ENCODE results near the gene RO60.
"Not testable (repeated sequence)": the region's sequence is repeated elsewhere in the genome, so short reads cannot be mapped to it uniquely, and the experiment has no call there.

Gene RO60

DNA sequence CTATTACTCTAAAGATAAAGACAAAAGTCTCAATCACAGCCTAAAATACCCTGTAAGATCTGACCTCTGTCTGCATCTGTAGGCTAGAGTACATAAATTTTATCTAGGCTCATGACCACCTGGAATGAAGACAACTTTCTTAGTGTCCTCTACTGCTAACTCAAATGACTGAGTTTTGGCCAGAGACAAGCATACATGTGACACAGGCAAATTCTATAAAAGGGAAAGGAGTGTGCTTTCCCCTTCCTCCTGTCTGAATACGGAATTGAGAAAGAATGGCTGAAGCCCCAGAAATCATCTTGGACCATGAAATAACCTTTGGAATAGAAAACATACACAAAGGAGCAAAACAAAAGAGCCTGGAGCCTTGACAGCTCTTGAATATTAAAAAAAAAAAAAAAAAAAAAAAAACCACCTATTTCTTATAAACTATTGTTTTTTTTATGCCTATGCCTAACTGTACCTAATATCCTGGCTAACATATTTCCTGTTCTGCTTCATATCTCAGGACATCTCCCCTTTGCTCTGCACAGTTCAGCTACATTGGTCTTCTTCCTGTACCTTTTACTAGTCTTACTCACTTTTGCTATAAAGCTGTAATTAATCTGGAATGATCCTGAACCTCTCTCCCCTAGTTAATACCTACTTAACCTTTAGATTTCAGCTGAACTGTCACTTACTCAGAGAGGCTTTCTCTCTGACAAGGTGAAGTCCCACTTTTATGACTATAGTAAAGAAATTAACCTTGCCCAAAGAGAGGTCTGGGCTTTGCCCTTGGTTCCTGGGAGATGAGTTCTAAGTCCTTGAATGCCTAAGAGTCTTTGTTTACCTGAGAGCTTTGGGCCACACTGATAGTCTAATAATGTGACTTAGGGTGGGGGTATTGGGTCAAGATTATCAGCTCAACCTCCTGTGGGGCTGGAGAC lies 16.4 kb upstream of the RO60 start:
- Mint-ChIP-seq H3K27ac (peak overlapping the region; percentile 47), H3K36me3 (peaks cover 15% of the 10 kb centered on the region), H3K27me3 (no peaks in the 10 kb centered on the region), H3K9me3 (no peaks in the 10 kb centered on the region), H3K4me1 (peaks cover 31% of the 10 kb centered on the region), H3K4me3 (no peak overlapping the region)

DNA sequence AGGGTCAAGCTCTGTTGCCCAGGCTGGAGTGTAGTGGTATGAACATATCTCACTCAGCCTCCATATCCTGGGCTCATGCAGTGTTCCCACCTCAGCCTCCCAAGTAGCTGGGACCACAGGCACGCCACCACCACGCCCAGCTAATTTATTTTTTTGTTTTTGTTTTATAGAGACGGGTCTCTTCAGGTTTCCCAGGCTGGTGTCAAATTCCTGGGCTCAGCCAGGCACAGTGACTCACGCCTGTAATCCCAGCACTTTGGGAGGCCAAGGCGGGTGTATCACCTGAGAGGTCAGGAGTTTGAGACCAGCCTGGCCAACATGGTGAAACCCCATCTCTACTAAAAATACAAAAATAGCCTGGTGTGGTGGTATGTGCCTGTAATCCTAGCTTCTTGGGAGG lies 10.5 kb upstream of the RO60 start:
- H3K4me1 Mint-ChIP-seq = peaks cover 11% of the 10 kb centered on the region
- not testable (repeated sequence) for H3K36me3 Mint-ChIP-seq, H3K27ac Mint-ChIP-seq, H3K27me3 Mint-ChIP-seq, H3K4me3 Mint-ChIP-seq, H3K9me3 Mint-ChIP-seq

DNA sequence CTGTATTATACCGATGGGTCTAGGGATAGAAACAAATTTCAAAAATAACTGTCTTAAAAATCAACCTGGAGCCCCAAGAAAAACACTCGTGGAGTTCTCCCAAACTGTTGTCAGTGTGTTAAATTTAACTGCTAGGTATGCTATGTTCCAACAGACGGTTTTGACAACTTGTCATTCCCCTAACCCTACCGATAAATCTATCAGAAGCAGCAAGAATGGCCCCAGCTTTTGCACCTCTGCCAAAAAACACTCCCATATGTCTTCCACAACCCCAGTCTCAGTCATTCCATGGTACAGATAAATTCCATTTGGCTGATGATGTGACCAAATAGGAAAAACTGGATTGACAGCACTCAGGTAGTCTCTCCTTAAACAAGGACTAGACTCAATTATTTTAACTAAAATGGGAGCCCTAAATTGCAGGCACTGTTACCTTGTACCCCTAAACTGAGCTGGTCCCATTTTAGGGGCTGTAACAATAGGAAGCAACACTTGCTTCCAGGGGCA lies 5.2 kb upstream of the RO60 start:
- Mint-ChIP-seq H3K36me3 (peaks cover 13% of the 10 kb centered on the region), H3K27ac (no peak overlapping the region), H3K27me3 (no peaks in the 10 kb centered on the region), H3K4me1 (peaks cover 42% of the 10 kb centered on the region), H3K4me3 (no peak overlapping the region), H3K9me3 (no peaks in the 10 kb centered on the region)

DNA sequence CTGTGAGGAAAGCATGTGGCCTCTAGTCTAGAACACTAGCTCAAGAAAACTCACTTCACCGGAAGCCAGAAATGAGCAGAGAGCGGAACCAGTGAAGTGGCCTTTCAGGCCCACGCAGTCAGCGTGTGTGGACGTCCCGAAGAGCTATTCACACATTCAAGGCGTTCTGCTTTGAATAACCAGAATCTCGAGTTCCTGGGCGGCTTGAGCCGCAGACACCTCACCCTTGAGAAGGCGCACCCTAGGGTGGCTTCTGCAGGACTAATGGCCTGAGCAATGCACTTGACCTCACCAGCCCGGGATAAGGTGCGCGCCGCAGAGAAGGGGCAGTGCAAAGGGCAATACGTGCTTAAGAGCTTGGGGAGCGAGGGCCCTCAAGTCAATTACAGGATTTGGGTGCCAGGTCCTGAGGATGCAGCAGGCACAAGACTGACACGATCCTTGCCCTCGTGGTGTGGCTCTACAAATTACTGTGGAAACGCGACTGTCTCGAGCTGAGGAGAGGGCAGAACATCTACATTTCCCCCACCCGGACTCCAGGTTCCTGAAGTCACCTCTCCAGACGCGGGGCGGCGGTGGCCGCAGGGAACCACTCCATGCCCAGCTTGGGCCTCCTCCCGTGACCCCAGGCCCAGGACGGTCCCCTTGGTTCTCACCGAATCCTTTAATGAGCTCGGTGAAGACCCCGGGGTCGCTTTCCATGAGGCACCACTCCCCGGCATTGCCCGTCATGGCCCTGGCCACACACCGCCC lies 707 bp upstream of the RO60 start:
- no peaks in the 10 kb centered on the region for H3K9me3 Mint-ChIP-seq
- H3K4me1 Mint-ChIP-seq = peaks cover 68% of the 10 kb centered on the region
- no peaks in the 10 kb centered on the region for H3K27me3 Mint-ChIP-seq
- peaks cover 11% of the 10 kb centered on the region for H3K36me3 Mint-ChIP-seq
- H3K27ac Mint-ChIP-seq = peak overlapping the region; percentile 100
- peak overlapping the region; percentile 99 for H3K4me3 Mint-ChIP-seq

DNA sequence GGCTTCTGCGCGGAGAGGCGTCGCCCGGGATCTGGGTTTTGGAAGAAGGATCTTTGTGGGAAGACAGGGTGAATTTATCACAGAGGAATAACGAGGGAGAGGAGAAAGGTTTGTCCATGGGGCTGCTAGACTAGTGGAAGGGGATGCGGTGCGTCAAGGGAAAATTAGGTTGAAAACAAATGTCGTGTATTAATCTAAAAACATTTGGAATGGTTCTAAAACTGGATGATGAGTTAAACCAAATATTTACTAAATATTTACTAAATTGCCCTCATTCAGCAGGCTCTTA lies 647 bp downstream of the RO60 start:
- peak overlapping the region; percentile 99 for H3K4me3 Mint-ChIP-seq
- H3K27me3 Mint-ChIP-seq = no peaks in the 10 kb centered on the region
- H3K27ac Mint-ChIP-seq = peak overlapping the region; percentile 100
- no peaks in the 10 kb centered on the region for H3K9me3 Mint-ChIP-seq
- peaks cover 70% of the 10 kb centered on the region for H3K4me1 Mint-ChIP-seq
- H3K36me3 Mint-ChIP-seq = peaks cover 11% of the 10 kb centered on the region

DNA sequence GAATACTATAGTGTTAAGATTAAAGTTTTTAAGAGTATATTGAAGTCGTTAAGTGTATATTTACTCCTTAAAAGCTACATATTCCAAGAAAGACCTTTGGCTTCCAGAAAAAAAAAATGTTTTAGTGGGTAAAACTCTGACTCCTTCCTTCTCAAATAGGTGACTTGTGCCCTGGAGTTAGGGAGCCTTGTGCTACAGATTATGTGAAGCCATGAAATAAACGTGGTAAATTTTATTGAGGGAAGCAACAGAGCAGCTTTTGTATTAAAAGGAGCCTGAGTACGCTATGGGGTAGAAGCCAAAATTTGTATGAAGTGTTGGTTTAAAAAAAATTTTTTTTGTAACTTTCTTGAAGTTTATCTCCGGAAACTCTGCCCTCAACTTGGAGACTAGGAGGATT lies 994 bp downstream of the RO60 start:
- H3K27me3 Mint-ChIP-seq = no peaks in the 10 kb centered on the region
- H3K9me3 Mint-ChIP-seq = no peaks in the 10 kb centered on the region
- H3K27ac Mint-ChIP-seq = peak overlapping the region; percentile 86
- peaks cover 11% of the 10 kb centered on the region for H3K36me3 Mint-ChIP-seq
- peak overlapping the region; percentile 99 for H3K4me3 Mint-ChIP-seq
- peaks cover 72% of the 10 kb centered on the region for H3K4me1 Mint-ChIP-seq

DNA sequence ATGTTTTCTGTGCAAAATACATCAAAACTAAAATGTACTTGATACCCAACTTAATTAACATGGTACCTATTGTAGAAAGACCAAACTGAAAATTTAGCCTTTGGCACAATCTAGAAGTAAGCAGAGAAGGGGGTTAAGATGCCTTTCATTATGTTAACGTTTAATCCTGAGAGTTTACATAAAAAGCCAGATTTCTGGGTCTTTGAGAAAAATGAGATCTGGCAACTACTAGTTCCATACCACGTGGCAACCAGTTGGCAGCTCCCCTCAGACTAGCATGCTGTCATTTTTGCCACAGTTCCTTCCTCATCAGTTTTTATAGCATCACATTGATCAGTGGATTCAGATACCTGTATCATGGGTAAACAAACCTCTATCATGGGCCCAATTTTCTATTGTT lies 1.5 kb downstream of the RO60 start:
- H3K27ac Mint-ChIP-seq = peak overlapping the region; percentile 86
- H3K4me3 Mint-ChIP-seq = peak overlapping the region; percentile 99

DNA sequence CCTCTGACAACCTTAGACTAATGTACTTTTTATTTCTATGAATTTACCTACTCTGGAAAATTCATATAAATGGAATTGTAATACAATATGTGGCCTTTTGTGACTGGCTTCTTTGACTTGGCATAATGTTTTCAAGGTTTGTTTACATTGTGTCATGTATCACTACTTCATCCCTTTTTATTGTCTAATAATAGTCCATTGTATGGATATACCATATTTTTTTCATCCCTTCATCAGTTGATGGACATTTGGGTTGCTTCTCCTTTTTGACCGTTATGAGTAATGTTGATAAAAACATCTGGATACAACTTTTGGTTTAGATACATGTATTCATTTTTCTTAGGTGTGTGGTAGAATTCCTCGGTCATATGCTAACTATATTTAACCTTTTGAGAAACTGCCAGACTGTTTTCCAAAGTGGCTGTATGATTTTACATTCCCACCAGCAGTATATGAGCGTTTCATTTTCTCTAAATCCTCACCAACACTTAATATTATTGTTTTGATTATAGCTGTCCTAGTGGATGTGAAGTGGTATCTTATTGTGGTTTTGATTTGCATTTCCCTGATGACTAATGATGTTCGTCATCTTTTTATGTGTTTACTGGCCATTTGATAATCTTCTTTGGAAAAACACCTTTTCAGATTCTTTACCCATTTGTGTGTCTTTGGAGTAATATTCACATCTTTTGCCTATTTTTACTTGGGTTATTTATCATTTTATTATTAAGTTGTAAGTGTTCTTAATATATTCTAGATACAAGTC lies 3.5 kb downstream of the RO60 start:
- Mint-ChIP-seq H3K4me1 (peaks cover 77% of the 10 kb centered on the region), H3K27me3 (no peaks in the 10 kb centered on the region), H3K36me3 (peaks cover 5% of the 10 kb centered on the region), H3K9me3 (no peaks in the 10 kb centered on the region), H3K27ac (peak overlapping the region; percentile 80), H3K4me3 (peak overlapping the region; percentile 37)

More for the DNA sequence above, 1.5 kb downstream of the RO60 start:
- Mint-ChIP-seq H3K4me1 (peaks cover 78% of the 10 kb centered on the region), H3K36me3 (peaks cover 11% of the 10 kb centered on the region), H3K9me3 (no peaks in the 10 kb centered on the region), H3K27me3 (no peaks in the 10 kb centered on the region)

DNA sequence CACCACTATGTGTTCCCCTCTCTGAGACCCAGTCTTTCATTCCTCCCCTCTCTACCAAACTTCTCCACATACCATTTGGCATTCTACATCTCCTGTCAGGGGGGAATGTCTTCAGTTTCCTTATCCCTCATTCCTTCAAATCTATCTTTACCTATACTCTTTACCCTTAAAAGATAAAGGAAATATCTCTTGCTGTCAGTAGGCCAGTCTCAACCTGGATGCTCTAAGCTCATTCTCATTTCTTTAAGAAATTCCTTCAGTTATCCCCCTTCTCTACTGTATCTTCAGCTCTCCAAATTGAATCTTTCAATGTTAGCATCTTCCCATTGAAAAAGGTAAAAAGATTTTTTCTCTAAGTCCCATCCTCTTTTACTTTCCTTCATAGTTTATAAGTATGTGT lies 6.5 kb downstream of the RO60 start:
- Mint-ChIP-seq H3K36me3 (no peaks in the 10 kb centered on the region), H3K9me3 (no peaks in the 10 kb centered on the region), H3K4me1 (peaks cover 78% of the 10 kb centered on the region), H3K27me3 (no peaks in the 10 kb centered on the region), H3K27ac (peak overlapping the region; percentile 10), H3K4me3 (no peak overlapping the region)

DNA sequence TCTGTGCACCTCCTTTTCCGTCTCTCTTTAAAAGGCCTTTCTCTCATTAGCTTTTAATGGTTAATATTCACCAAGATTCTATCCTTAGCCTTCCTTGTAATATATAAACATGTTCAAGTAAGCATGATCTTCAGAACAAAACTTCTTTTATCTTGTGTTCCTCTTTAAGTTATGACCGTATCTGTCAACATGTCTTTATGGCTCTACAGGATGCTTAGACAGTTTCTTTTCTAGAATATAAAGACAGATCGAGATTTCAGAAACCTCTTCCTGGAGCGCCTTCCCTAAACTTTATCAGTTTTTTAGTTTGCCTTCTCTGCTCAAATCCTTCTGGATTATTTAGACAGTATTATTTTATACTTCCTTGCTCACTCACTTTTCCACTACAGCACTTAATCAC lies 7.2 kb downstream of the RO60 start:
- H3K4me3 Mint-ChIP-seq = no peak overlapping the region
- peaks cover 72% of the 10 kb centered on the region for H3K4me1 Mint-ChIP-seq
- H3K27me3 Mint-ChIP-seq = no peaks in the 10 kb centered on the region
- H3K36me3 Mint-ChIP-seq = no peaks in the 10 kb centered on the region
- H3K27ac Mint-ChIP-seq = peak overlapping the region; percentile 86
- no peaks in the 10 kb centered on the region for H3K9me3 Mint-ChIP-seq

DNA sequence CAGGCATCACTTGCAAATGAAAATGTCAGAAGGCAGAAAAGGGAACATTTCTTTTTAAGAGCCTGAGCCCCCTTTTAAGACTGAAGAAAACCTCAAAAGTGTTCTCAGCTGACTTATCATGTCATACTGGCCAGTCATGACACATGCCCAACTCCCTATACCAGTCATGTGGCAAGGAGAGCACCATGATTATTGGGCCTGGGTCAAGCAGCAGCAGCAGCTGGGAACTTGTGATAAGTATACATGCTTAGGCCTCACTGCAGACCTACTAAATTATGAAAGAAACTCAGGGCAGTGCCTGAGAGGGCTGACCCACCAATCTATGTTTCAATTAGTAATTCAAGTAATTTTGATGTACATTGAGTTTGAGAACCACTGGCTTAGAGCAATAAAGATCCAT lies 8.6 kb downstream of the RO60 start:
- Mint-ChIP-seq H3K27ac (peak overlapping the region; percentile 20), H3K4me1 (peaks cover 72% of the 10 kb centered on the region), H3K36me3 (peaks cover 1% of the 10 kb centered on the region), H3K9me3 (no peaks in the 10 kb centered on the region), H3K4me3 (no peak overlapping the region), H3K27me3 (no peaks in the 10 kb centered on the region)

DNA sequence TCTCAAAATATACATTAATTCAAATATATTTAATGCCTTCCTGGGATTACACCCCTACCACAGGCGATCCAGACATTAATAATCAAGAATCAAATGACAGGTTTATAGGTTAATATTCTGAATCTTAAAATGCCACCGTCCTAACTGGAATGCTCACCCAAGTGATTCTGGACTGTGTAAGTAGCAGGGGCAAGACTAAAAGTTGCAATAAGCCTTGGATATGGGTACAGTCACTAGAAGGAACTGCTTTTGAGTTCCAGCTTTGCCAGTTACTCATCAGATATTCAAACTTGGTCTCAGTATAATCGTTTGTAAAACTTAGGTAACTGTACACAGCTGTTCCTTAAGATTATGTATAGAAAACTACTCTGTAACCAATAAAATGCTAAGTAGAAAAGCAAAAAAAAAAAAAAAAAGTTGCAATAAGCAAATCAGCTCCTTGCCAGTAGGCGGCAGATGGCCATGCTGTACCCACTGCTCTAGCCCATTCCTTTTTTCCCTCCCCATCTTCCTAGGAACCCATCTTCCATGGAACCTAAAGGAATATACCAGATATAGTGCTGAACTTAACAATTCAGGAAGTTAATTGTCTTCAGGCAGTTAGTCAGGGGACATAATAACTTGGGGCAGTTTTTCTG lies 10.5 kb downstream of the RO60 start:
- Mint-ChIP-seq H3K27ac (peak overlapping the region; percentile 37), H3K4me3 (no peak overlapping the region), H3K9me3 (no peaks in the 10 kb centered on the region), H3K4me1 (peaks cover 56% of the 10 kb centered on the region), H3K36me3 (peaks cover 2% of the 10 kb centered on the region), H3K27me3 (no peaks in the 10 kb centered on the region)

DNA sequence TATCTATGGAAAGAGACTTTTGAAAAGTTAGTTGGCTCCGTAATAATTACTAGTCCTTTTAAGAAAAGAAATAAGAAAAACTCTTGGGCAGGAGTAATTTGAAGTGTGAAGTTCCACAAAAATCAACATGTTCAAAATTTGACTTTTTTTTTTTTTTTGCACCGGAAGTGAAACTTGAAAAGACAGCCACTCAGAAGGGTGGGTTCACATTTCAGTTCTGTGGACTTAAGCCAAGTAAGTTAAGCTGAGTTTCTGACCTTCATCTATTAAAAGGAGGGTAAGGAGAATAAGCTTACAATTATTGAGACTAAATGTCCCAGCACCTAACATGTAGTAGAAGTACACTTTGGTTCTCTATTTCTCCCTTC lies 11.0 kb downstream of the RO60 start:
- no peaks in the 10 kb centered on the region for H3K9me3 Mint-ChIP-seq
- H3K4me1 Mint-ChIP-seq = peaks cover 51% of the 10 kb centered on the region
- peak overlapping the region; percentile 37 for H3K27ac Mint-ChIP-seq
- no peaks in the 10 kb centered on the region for H3K27me3 Mint-ChIP-seq
- H3K4me3 Mint-ChIP-seq = no peak overlapping the region
- H3K36me3 Mint-ChIP-seq = peaks cover 2% of the 10 kb centered on the region

DNA sequence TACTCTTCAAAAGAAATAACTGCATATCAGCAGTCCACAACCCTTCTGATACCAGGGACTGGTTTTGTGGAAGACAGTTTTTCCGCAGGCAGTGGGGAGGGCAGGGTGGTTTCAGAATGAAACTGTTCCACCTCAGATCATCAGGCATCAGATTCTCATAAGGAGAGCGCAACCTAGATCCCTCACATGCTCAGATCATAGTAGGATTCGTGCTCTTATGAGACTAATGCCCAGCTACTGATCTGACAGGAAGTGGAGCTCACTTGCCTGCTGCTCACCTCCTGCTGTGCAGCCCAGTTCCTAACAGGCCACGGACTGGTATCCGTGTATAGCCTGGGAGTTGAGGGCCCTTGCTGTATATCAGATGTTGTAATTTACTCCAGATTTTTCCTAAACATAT lies 11.5 kb downstream of the RO60 start:
- no peaks in the 10 kb centered on the region for H3K9me3 Mint-ChIP-seq
- peaks cover 50% of the 10 kb centered on the region for H3K4me1 Mint-ChIP-seq
- peaks cover 2% of the 10 kb centered on the region for H3K36me3 Mint-ChIP-seq
- no peak overlapping the region for H3K27ac Mint-ChIP-seq
- H3K4me3 Mint-ChIP-seq = no peak overlapping the region
- no peaks in the 10 kb centered on the region for H3K27me3 Mint-ChIP-seq

DNA sequence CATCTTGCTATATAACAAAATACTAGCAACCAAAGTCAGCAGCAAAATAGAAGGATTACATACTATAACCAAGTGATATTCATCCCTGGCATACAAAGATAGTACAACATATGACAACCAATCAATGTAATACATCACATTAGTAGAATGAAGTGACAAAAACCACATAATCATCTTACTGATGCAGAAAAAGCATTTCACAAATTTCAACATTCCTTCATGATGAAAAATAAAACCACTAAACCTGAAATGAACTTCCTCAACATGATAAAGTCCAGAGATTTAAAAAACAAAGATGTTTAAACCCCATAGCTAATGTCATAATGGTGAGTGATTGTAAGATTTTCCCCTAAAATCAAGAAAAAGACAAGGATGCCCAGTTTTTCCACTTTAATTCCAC lies 18.6 kb downstream of the RO60 start:
- Mint-ChIP-seq H3K9me3 (no peaks in the 10 kb centered on the region), H3K4me1 (peaks cover 6% of the 10 kb centered on the region), H3K4me3 (no peak overlapping the region), H3K36me3 (peaks cover 30% of the 10 kb centered on the region), H3K27me3 (no peaks in the 10 kb centered on the region), H3K27ac (no peak overlapping the region)

All from activated naive CD4-positive, alpha-beta T cell treated with anti-CD3 and anti-CD28 coated beads, Interleukin-2, amount 50 U/mL, for 24 hours (primary cell).